Subcutaneous adipose tissue (tissue), 4 donors: ENCODE data around the gene CAVIN4. TPM values are rescaled to one million over a fixed set of nuclear protein-coding genes. Genes with fewer than 3 reads are reported as not detected.

Source experiments
- CTCF ChIP-seq: fragments of 450-650 bp; IDR thresholded peaks from one replicate; pipeline ENCODE4 v1.5.1; 2016; ENCODE audit warnings: low read depth, mild to moderate bottlenecking, control low read depth, antibody characterized with exemption, moderate library complexity
- total RNA-seq, 4 donors: library from RNA; depleted of rRNA; stranded (reverse); fragments of >200 nt; gene quantifications; one replicate each; pipeline ENCODE4 v1.1.0, GENCODE V29; 2016

The CAVIN4 gene
- total RNA-seq, 4 donors from 2014 or later = 0.17 to 0.49 (median 0.31) TPM

GRCh38 chr9:100600521-100601079, 22.7 kb downstream of the CAVIN4 start:
- no peak for TF ChIP-seq CTCF

DNA sequence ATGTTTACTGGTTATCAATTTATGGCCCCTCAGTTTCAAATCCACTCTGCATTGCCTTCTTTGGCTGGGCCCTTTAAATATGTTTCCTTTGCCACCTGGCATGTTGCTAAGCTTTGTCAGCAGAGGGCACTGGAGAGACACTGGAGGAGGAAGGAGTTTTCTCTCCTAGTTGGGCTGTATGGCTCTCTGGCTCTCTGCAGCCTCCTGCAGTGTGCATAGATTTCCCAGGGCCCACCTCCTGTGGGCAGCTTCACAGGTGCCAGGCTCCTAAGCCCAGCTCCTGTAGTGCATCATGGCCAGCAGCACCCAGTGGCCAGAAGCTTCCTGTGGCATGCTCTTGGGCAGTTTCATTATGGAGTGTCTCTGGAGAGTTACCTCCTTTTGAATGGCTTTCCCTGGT, 23.3 kb downstream of the CAVIN4 start:
- no peak for TF ChIP-seq CTCF

- TF ChIP-seq CTCF = no peak
Measured at GRCh38 chr9:100602342-100602801, 24.5 kb downstream of the CAVIN4 start.

- TF ChIP-seq CTCF = no peak
Measured at GRCh38 chr9:100605405-100605804, 27.5 kb downstream of the CAVIN4 start.

DNA sequence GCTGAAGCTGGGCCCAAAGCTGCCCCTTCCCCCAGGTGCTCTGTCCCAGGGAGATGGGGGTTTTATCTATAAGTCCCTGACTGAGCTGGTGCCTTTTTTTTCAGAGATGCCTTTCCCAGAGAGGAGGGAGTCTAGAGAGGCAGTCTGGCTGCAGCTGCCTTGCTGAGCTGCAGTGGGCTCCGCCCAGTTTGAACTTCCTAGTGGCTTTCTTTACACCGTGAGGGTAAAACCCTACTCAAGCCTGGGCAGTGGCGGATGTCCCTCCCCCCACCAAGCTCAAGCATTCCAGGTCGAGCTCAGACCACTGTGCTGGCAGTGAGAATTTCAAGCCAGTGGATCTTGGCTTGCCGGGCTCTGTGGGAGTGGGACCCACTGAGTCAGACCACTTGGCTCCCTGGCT, 41.3 kb downstream of the CAVIN4 start:
- TF ChIP-seq CTCF = no peak

DNA sequence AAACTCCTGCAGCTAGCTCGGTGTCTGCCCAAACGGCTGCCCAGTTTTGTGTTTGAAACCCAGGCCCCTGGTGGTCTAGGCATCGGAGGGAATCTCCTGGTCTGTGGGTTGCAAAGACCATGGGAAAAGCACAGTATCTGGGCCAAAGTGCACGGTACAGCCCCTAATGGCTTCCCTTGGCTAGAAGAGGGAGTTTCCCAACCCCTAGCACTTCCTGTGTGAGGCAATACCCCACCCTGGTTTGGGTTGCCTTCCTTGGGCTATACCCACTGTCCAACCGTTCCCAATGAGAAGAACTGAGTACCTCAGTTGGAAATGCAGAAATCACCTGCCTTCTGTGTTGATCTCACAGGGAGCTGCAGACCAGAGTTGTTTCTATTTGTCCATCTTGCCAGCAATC, 41.8 kb downstream of the CAVIN4 start:
- TF ChIP-seq CTCF = no peak

GRCh38 chr9:100623969-100624368, 46.1 kb downstream of the CAVIN4 start:
- no peak for TF ChIP-seq CTCF
